PC-3 (cell line): ENCODE data around the gene SYP. TPM values are rescaled to one million over a fixed set of nuclear protein-coding genes. Genes with fewer than 3 reads are reported as not detected.
A peak's percentile ranks its signal among the peaks of the same experiment; 100 is the strongest.

ENCODE experiments used
- ATAC-seq: fragments of 200-7000 bp; cut with Tn5 transposase; 2 replicates; pipeline ENCODE4 v1.9.1; 2020; ENCODE audit warnings: mild to moderate bottlenecking, moderate library complexity
- BruUV-seq: library from RNA; stranded (reverse); fragments of 400-500 nt; replicated peaks from 2 replicates; lab custom pipeline; 2021; lab: Mats Ljungman, UMichigan
- CTCF ChIA-PET: fragments of 300-600 bp; sonication (Branson Sonifier 250); formaldehyde crosslinking; loops from one replicate; lab custom pipeline; 2022; ENCODE audit warnings: antibody characterized with exemption; lab: Charles Lee
- POLR2A ChIA-PET: fragments of 300-600 bp; sonication (Branson Sonifier 250); formaldehyde crosslinking; loops from one replicate; lab custom pipeline; 2022; ENCODE audit warnings: antibody characterized with exemption; ENCODE audit not compliant: unreplicated experiment; lab: Charles Lee
- DNase-seq: peaks from one replicate; pipeline ENCODE4 v3.0.0-alpha.2; 2015
- H2AFZ ChIP-seq: fragments of 300-600 bp; sonication (generic); 2 replicates; pipeline ENCODE4 v1.6.0; 2016; ENCODE audit warnings: antibody characterized with exemption, low read length
- H3F3A ChIP-seq: fragments of 300-600 bp; sonication (generic); one replicate; pipeline ENCODE4 v1.6.0; 2017; ENCODE audit warnings: antibody characterized with exemption, low read length, control low read depth, mild to moderate bottlenecking; ENCODE audit not compliant: unreplicated experiment
- H3K27ac ChIP-seq: fragments of 300-600 bp; sonication (generic); 2 replicates; pipeline ENCODE4 v1.5.1; 2016; ENCODE audit warnings: mild to moderate bottlenecking, low read length
- H3K27me3 ChIP-seq: fragments of 300-600 bp; sonication (generic); 2 replicates; pipeline ENCODE4 v1.6.1; 2016; ENCODE audit warnings: low read length, mixed read lengths
- H3K36me3 ChIP-seq: fragments of 300-600 bp; sonication (generic); 2 replicates; pipeline ENCODE4 v1.6.1; 2016; ENCODE audit warnings: low read depth, mixed run types, low read length, mixed read lengths
- H3K4me1 ChIP-seq: fragments of 300-600 bp; sonication (generic); 2 replicates; pipeline ENCODE4 v1.5.1; 2016; ENCODE audit warnings: low read length; ENCODE audit not compliant: insufficient read depth
- H3K4me2 ChIP-seq: fragments of 300-600 bp; sonication (generic); 2 replicates; pipeline ENCODE4 v1.6.0; 2016; ENCODE audit warnings: low read length
- H3K4me3 ChIP-seq: fragments of 300-600 bp; sonication (generic); 2 replicates; pipeline ENCODE4 v1.5.1; 2016; ENCODE audit warnings: mild to moderate bottlenecking, low read length, mixed read lengths
- H3K79me2 ChIP-seq: fragments of 300-600 bp; sonication (generic); 2 replicates; pipeline ENCODE4 v1.6.1; 2017; ENCODE audit warnings: low read length, mixed read lengths
- H3K9ac ChIP-seq: fragments of 300-600 bp; sonication (generic); 2 replicates; pipeline ENCODE4 v1.6.0; 2016; ENCODE audit warnings: mild to moderate bottlenecking, low read length
- H3K9me2 ChIP-seq: fragments of 300-600 bp; sonication (generic); replicated peaks from 2 replicates; pipeline ENCODE4 v1.6.1; 2016; ENCODE audit warnings: mixed run types, low read length, mixed read lengths
- H3K9me3 ChIP-seq: fragments of 300-600 bp; sonication (generic); 2 replicates; pipeline ENCODE4 v1.6.1; 2016; ENCODE audit warnings: low read length, mixed read lengths
- H4K20me1 ChIP-seq: fragments of 300-600 bp; sonication (generic); 2 replicates; pipeline ENCODE4 v1.6.1; 2016; ENCODE audit warnings: low read length, mixed read lengths
- CTCF ChIP-seq: fragments of 300-600 bp; sonication (generic); conservative IDR thresholded peaks from 2 replicates; pipeline ENCODE4 v1.5.1; 2017; ENCODE audit warnings: antibody characterized with exemption, low read depth, mild to moderate bottlenecking, low read length
- EZH2 ChIP-seq: fragments of 300-600 bp; sonication (generic); IDR thresholded peaks from one replicate; pipeline ENCODE4 v1.6.1; 2017; ENCODE audit warnings: antibody characterized with exemption, mild to moderate bottlenecking, low read length; ENCODE audit not compliant: unreplicated experiment
- EZH2phosphoT487 ChIP-seq: fragments of 300-600 bp; sonication (generic); IDR thresholded peaks from 2 replicates; pipeline ENCODE4 v1.6.1; 2018; ENCODE audit warnings: mild to moderate bottlenecking, antibody characterized with exemption, low read length, borderline replicate concordance
- intact Hi-C: fragments of 100-400 bp; cut with micrococcal nuclease; formaldehyde crosslinking; loops from 2 replicates; pipeline ENCODE4 v1.9.0; 2023
- total RNA-seq: library from RNA; depleted of rRNA; stranded (reverse); fragments of >200 nt; gene quantifications from 2 replicates; pipeline ENCODE4 v1.2.3, GENCODE V29; 2014

Gene SYP
- total RNA-seq, 1 experiment from 2014 or later = 0.47 TPM

- H3K36me3 ChIP-seq = peaks cover 8% of the 10 kb centered on the region; the same call in 1 of the 2 replicates
- TF ChIP-seq EZH2 (no peak), EZH2phosphoT487 (no peak), CTCF (no peak)
- peaks cover 20% of the 10 kb centered on the region; the same call in 1 of the 2 replicates for H3K4me1 ChIP-seq
- peak; percentile 75 for DNase-seq
- intact Hi-C loops = no loop called here
- peaks cover 28% of the 10 kb centered on the region for H3K79me2 ChIP-seq
- peak within 1 kb of the TSS; percentile 82 for H3K27ac ChIP-seq
- no TSS peak for BruUV-seq
- H3K9me3 ChIP-seq = no peaks in the 10 kb centered on the region
- H3F3A ChIP-seq = no peaks in the 10 kb centered on the region
- H3K9me2 ChIP-seq = no peaks in the 10 kb centered on the region
- H3K4me3 ChIP-seq = peak within 1 kb of the TSS; percentile 78
- POLR2A ChIA-PET = no interaction called here
- CTCF ChIA-PET = interaction anchor here (0.7 to 1.0 kb wide), 2 partner anchors 13 to 16 kb away, joined by 3 to 15 read pairs; no protein-coding TSS in a partner anchor
- H3K27me3 ChIP-seq = no peaks in the 10 kb centered on the region
- peak within 1 kb of the TSS; percentile 98 for H3K9ac ChIP-seq
- H2AFZ ChIP-seq = peak within 1 kb of the TSS; percentile 64
- peaks cover 10% of the 10 kb centered on the region for H4K20me1 ChIP-seq
- ATAC-seq = peak; percentile 64
- H3K4me2 ChIP-seq = peak within 1 kb of the TSS; percentile 91
Observed at GRCh38 chrX:49171752-49172279, 28.2 kb downstream of the SYP start, which contains the start of gene PLP2. Gene PLP2 (plus strand): TSS chrX:49171898. CDS start chrX:49172001, 103 bp downstream.

DNA sequence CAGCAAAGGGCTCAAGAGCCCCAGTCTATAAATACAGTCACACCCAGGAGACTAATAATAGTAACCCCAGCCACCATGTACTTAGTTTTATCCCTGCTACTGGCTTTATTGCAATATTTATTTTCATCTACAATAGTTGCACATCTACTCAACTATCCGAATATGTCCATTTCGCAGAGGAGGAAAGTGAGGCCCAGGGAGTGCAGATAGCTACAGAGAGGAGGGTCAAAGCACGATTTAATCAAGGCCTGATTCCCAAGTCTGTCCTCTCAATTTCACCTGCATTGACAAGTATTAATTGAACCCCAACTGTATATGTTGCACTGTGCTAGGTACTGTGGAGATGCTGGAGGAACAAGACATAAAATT, 32.3 kb downstream of the SYP start:
- CTCF ChIA-PET = no interaction called here
- Histone ChIP-seq H3K4me3 (peak overlapping the region; percentile 22; the same call in 1 of the 2 replicates), H3K27me3 (no peaks in the 10 kb centered on the region), H3F3A (no peaks in the 10 kb centered on the region), H3K9me3 (no peaks in the 10 kb centered on the region), H4K20me1 (peaks cover under 1% of the 10 kb centered on the region; the same call in 1 of the 2 replicates), H3K4me1 (peaks cover 22% of the 10 kb centered on the region), H3K36me3 (no peaks in the 10 kb centered on the region), H3K9me2 (no peaks in the 10 kb centered on the region), H3K79me2 (peaks cover 9% of the 10 kb centered on the region), H3K4me2 (peak overlapping the region; percentile 50), H3K9ac (peak overlapping the region; percentile 10; the same call in 1 of the 2 replicates), H3K27ac (peak overlapping the region; percentile 45), H2AFZ (no peak overlapping the region; the same call in 1 of the 2 replicates)
- DNase-seq (no peak), ATAC-seq (no peak)
- TF ChIP-seq EZH2phosphoT487 (no peak), CTCF (no peak), EZH2 (no peak)
- no TSS peak for BruUV-seq
- POLR2A ChIA-PET = interaction anchor here (0.6 kb wide), 1 partner anchor 41 kb away, joined by 7 read pairs; no protein-coding TSS in a partner anchor
- intact Hi-C loops = no loop called here
